HFF-Myc (cell line): Measurements from ENCODE around the gene TFE3.

Source experiments
- DNase-seq: peaks from one replicate; pipeline ENCODE4 v3.0.0-alpha.2; 2011; ENCODE audit warnings: low read depth; ENCODE audit errors: extremely low read depth
- H3K4me3 ChIP-seq: replicated peaks from 2 replicates; pipeline ENCODE4 v1.5.1; 2011; ENCODE audit warnings: low read depth, mild to moderate bottlenecking, control low read depth, low read length
- CTCF ChIP-seq: IDR thresholded peaks from 2 replicates; pipeline ENCODE4 v1.5.1; 2012; ENCODE audit warnings: mild to moderate bottlenecking, low read depth, low read length, control low read depth; ENCODE audit errors: missing control alignments

TFE3 gene

GRCh38 chrX:49039598-49040375, 3.4 kb downstream of the TFE3 start:
- no peak for TF ChIP-seq CTCF
- peak overlapping the region; percentile 71 for H3K4me3 ChIP-seq
- DNase-seq: peak; percentile 63

GRCh38 chrX:49037883-49038475, 5.2 kb downstream of the TFE3 start:
- TF ChIP-seq CTCF: no peak
- no peak for DNase-seq
- no peak overlapping the region for H3K4me3 ChIP-seq

- no peak overlapping the region for H3K4me3 ChIP-seq
- no peak for DNase-seq
- TF ChIP-seq CTCF: no peak
These were observed 12.9 kb downstream of the TFE3 start for GRCh38 chrX:49030283-49030682.

GRCh38 chrX:49029876-49030275, 13.3 kb downstream of the TFE3 start:
- no peak overlapping the region for H3K4me3 ChIP-seq
- DNase-seq: no peak
- no peak for TF ChIP-seq CTCF

GRCh38 chrX:49019599-49020249, 23.4 kb downstream of the TFE3 start:
- no peak for DNase-seq
- TF ChIP-seq CTCF: no peak
- no peak overlapping the region for H3K4me3 ChIP-seq

GRCh38 chrX:49019050-49019449, 24.1 kb downstream of the TFE3 start:
- no peak overlapping the region for H3K4me3 ChIP-seq
- no peak for TF ChIP-seq CTCF
- no peak for DNase-seq
